Naive B cell (primary cell): ENCODE measurements around the gene PSMG1. TPM values are rescaled to one million over a fixed set of nuclear protein-coding genes. Genes with fewer than 3 reads are reported as not detected.
A peak's percentile ranks its signal among the peaks of the same experiment; 100 is the strongest.
"Not testable (repeated sequence)": the region's sequence is repeated elsewhere in the genome, so short reads cannot be mapped to it uniquely, and the experiment has no call there.

Source experiments
- ATAC-seq, 2 donors: fragments of 150-1000 bp; cut with Tn5 transposase; 2 replicates each; pipeline ENCODE4 v1.10.0; 2021; ENCODE audit warnings: low read depth in 2 of 2, mild to moderate bottlenecking in 2 of 2, moderate library complexity in 2 of 2
- DNase-seq: peaks from one replicate; pipeline ENCODE4 v3.0.0; 2022
- H3K27ac Mint-ChIP-seq, 6 donors: one replicate each; pipeline ENCODE4 v1.8.0; 2020 to 2022; ENCODE audit warnings: mild to moderate bottlenecking in 6 of 6, mixed read lengths in 6 of 6, moderate library complexity in 5 of 6, inconsistent platforms in 2 of 6
- H3K27me3 Mint-ChIP-seq, 3 donors: one replicate each; pipeline ENCODE4 v1.8.0; 2021 to 2022; ENCODE audit warnings: mixed read lengths in 3 of 3, mild to moderate bottlenecking in 1 of 3
- H3K36me3 Mint-ChIP-seq, 2 donors: one replicate each; pipeline ENCODE4 v1.8.0; 2020 to 2022; ENCODE audit warnings: mixed read lengths in 2 of 2, inconsistent platforms in 1 of 2, mild to moderate bottlenecking in 1 of 2
- H3K4me1 Mint-ChIP-seq, 3 donors: one replicate each; pipeline ENCODE4 v1.8.0; 2020 to 2022; ENCODE audit warnings: mixed read lengths in 3 of 3, inconsistent platforms in 1 of 3, mild to moderate bottlenecking in 1 of 3, moderate library complexity in 1 of 3
- H3K4me3 Mint-ChIP-seq, 8 donors: one replicate each; pipeline ENCODE4 v1.8.0; 2020 to 2022; ENCODE audit warnings: mild to moderate bottlenecking in 8 of 8, mixed read lengths in 8 of 8, moderate library complexity in 8 of 8, inconsistent platforms in 2 of 8
- H3K9me3 Mint-ChIP-seq, 7 donors: one replicate each; pipeline ENCODE4 v1.8.0; 2020 to 2022; ENCODE audit warnings: mixed read lengths in 7 of 7, mild to moderate bottlenecking in 5 of 7, inconsistent platforms in 2 of 7, moderate library complexity in 1 of 7
- polyA plus RNA-seq, 6 donors: library from polyadenylated mRNA; unstranded; fragments of 300-500 nt; fragmentation: Illumina TruSeq; gene quantifications; one replicate each; pipeline ENCODE4 v1.2.3, GENCODE V29; 2021; ENCODE audit warnings: low read depth in 6 of 6

PSMG1 gene
- polyA plus RNA-seq, 6 donors from 2014 or later = 16.0 to 32.8 (median 27.2) TPM

DNA sequence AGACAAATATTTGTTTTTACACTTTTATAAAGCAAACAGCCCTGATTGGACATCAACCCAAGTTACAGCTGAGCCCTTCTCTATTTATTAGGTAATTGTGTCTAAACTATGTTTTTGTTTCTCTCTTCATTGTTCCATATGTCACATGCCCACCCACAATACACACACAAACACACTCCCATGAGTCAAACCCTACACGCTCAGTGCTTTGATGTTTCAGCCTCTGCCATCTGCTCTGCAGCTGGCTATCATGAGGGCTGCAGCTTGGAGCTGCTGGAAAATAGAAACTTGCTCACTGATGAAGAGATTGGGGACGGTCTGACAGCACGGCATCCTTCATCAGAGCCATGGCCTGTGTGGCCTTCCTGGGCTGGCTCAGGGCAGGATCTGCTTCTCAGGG is 41.7 kb downstream of the PSMG1 start:
- Mint-ChIP-seq H3K27ac (no peak overlapping the region), H3K4me3 (no peak overlapping the region), H3K9me3 (peaks cover 0 to 14% (median 4%) of the 10 kb centered on the region in 7 donors), H3K4me1 (no peaks in the 10 kb centered on the region), H3K36me3 (peaks cover 0 to 4% of the 10 kb centered on the region in 2 donors), H3K27me3 (no peaks in the 10 kb centered on the region)
- ATAC-seq (no peak), DNase-seq (no peak)

- no peaks in the 10 kb centered on the region for H3K4me1 Mint-ChIP-seq
- no peak overlapping the region for H3K4me3 Mint-ChIP-seq
- H3K9me3 Mint-ChIP-seq = no peaks in the 10 kb centered on the region
- H3K27ac Mint-ChIP-seq = peak overlapping the region in 1 of 6 donors; percentile 13
- ATAC-seq = no peak
- H3K27me3 Mint-ChIP-seq = no peaks in the 10 kb centered on the region
- H3K36me3 Mint-ChIP-seq = no peaks in the 10 kb centered on the region
- no peak for DNase-seq
Observed at GRCh38 chr21:39137248-39138178, 45.7 kb downstream of the PSMG1 start.

DNA sequence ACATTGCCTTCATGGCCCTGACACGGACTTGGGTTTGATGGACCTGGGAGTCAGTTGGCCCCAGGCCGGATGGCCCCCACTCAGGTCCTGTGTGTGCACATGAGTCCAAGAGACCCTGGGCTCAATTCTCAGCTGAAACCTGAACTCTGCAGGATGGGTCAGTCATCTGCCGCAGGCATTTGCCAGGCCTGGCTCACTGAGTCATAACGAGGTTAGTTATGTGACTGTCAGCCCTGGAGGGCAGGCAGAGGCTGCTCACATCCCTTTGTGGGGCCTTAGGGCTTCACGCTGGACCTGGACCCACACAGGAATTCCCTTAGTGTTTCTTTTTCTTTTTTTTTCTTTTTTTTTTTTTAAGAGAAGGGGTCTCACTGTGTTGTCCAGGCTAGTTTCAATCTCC is 46.5 kb downstream of the PSMG1 start:
- no peaks in the 10 kb centered on the region for H3K36me3 Mint-ChIP-seq
- H3K9me3 Mint-ChIP-seq = no peaks in the 10 kb centered on the region
- no peak overlapping the region for H3K27ac Mint-ChIP-seq
- DNase-seq (no peak), ATAC-seq (no peak)
- no peak overlapping the region for H3K4me3 Mint-ChIP-seq
- H3K4me1 Mint-ChIP-seq = no peaks in the 10 kb centered on the region
- H3K27me3 Mint-ChIP-seq = no peaks in the 10 kb centered on the region

DNA sequence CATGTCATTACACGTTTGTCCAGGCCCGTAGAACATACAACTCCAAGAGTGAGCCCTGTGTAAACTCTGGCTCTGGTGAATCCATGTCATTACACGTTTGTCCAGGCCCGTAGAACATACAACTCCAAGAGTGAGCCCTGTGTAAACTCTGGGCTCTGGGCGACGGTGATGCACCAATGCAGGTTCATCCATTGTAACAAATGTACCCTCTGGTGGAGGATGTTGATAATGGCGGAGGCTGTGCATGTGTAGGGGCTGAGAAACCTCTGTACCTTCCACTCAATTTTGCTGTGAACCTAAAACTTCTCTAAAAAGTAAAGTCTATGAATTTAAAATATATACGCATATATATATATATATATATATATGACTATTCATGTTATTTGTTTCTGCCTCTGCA is 47.1 kb downstream of the PSMG1 start:
- H3K27ac Mint-ChIP-seq, DNase-seq, H3K27me3 Mint-ChIP-seq, H3K9me3 Mint-ChIP-seq, H3K4me1 Mint-ChIP-seq, H3K36me3 Mint-ChIP-seq, H3K4me3 Mint-ChIP-seq: not testable (repeated sequence)
- ATAC-seq = peak in 1 of 2 donors; percentile 39

DNA sequence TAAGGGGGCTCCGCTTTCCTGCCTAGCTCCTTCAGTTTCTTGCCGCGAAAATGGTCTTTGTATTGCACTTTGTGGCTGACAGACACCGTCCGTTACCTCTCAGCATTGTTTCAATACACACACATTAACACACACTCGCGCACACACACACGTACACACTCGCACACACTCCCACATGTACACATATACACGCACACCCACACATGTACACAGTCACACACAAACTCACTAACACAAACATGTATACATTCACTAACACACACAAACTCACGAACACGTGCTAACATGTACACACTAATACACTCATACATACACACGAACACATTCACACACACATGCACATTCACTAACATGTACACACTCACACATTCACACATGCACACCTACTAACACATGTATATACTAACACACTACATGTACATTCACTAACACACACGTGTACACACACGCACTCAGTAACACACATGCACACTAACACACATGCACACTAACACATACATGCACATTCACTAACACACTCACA is 48.9 kb downstream of the PSMG1 start:
- ATAC-seq (no peak), DNase-seq (no peak)
- no peak overlapping the region for H3K27ac Mint-ChIP-seq
- H3K4me1 Mint-ChIP-seq = no peaks in the 10 kb centered on the region
- peaks cover 0 to 10% (median 0%) of the 10 kb centered on the region in 7 donors for H3K9me3 Mint-ChIP-seq
- no peak overlapping the region for H3K4me3 Mint-ChIP-seq
- H3K36me3 Mint-ChIP-seq = no peaks in the 10 kb centered on the region
- no peaks in the 10 kb centered on the region for H3K27me3 Mint-ChIP-seq

DNA sequence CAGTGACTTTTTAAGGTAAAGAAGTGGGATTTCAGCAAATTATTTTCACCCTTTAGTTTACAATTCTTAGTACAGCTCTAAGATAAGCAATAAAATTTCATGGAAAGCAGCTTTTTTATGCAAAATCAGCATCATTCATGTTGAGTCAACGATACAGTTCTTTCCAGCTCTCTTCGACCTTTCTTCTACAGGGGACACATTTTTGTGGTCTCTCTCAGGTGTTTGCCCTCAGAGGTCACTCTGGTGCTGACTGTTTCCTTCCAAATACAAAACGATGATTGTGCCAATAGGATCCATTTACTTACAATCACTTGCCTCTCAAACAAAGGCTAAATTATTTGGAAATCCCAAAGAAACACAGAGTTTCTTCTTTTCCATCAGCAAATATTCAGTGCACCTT is 51.0 kb downstream of the PSMG1 start:
- H3K36me3 Mint-ChIP-seq = no peaks in the 10 kb centered on the region
- ATAC-seq (no peak), DNase-seq (no peak)
- no peaks in the 10 kb centered on the region for H3K4me1 Mint-ChIP-seq
- no peak overlapping the region for H3K4me3 Mint-ChIP-seq
- peaks cover 0 to 10% (median 0%) of the 10 kb centered on the region in 7 donors for H3K9me3 Mint-ChIP-seq
- no peak overlapping the region for H3K27ac Mint-ChIP-seq
- no peaks in the 10 kb centered on the region for H3K27me3 Mint-ChIP-seq

DNA sequence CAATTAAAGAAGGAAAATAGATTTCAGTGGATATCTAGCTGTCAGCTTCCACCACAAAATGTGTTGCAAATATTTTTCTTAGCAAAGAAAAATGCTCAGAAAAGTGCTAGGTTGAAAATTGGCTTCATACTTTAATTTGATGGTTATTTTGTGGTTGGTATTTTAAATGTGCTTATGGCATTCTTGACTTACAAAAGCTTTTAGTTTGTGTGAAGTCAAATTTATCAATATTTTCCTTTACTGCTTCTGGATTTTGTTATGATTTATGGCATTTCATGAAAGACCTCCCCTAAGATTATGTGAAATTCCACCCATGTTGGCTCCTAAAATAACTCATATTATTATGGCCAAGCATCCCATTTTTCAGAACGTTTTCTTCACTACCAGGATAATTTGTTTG is 51.5 kb downstream of the PSMG1 start:
- H3K9me3 Mint-ChIP-seq = peaks cover 0 to 10% (median 0%) of the 10 kb centered on the region in 7 donors

GRCh38 chr21:39127506-39127905 is 55.7 kb downstream of the PSMG1 start:
- ATAC-seq (no peak), DNase-seq (no peak)
- Mint-ChIP-seq H3K4me3 (no peak overlapping the region), H3K36me3 (peaks cover 0 to under 1% of the 10 kb centered on the region in 2 donors), H3K4me1 (peaks cover 0 to 5% (median 0%) of the 10 kb centered on the region in 3 donors), H3K27ac (no peak overlapping the region), H3K27me3 (no peaks in the 10 kb centered on the region), H3K9me3 (peaks cover 0 to 20% (median 9%) of the 10 kb centered on the region in 7 donors)

More for the DNA sequence above, 51.5 kb downstream of the PSMG1 start:
- ATAC-seq (no peak), DNase-seq (no peak)
- H3K4me1 Mint-ChIP-seq = no peaks in the 10 kb centered on the region
- no peak overlapping the region for H3K4me3 Mint-ChIP-seq
- H3K27ac Mint-ChIP-seq = no peak overlapping the region
- no peaks in the 10 kb centered on the region for H3K36me3 Mint-ChIP-seq
- no peaks in the 10 kb centered on the region for H3K27me3 Mint-ChIP-seq

GRCh38 chr21:39126486-39126806 is 56.8 kb downstream of the PSMG1 start:
- H3K36me3 Mint-ChIP-seq = peaks cover 6 to 9% of the 10 kb centered on the region in 2 donors
- no peak for ATAC-seq
- no peak overlapping the region for H3K4me3 Mint-ChIP-seq

DNA sequence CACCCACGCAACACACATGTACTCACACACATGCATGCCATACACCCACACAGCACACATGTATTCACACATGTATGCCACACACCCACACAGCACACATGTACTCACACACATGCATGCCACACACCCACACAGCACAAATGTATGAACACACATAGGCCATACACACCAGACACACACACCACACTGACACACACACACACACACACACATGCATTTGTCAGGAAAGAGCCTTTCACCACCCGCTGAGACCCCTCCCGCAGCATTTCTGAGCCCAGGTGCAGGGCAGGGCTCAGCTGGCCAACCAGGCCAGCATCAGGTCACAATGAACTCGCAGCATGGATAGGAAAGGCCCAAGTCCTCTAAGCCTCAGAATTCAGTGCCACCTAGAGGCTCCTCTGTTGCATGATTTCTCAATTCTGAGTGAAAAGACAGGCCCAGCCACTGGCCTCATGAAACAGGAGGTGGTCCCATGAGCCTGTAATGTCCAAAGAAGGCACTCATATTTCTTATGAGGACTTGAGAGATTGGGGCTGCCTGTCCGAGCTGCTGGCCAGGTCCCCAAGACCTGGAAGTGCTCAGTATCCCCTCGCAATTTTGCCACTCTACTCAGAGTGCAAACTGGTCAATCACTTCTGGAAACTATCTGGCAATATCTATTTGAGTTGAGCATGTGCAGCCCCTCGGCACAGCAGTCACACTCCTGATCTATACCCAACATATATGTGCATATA is 57.3 kb downstream of the PSMG1 start:
- Mint-ChIP-seq H3K36me3 (peaks cover 6 to 9% of the 10 kb centered on the region in 2 donors), H3K4me1 (peaks cover 0 to 5% (median 0%) of the 10 kb centered on the region in 3 donors), H3K27ac (peak overlapping the region in 2 of 6 donors; percentile 28 to 77), H3K4me3 (no peak overlapping the region), H3K27me3 (peaks cover 0 to 5% (median 0%) of the 10 kb centered on the region in 3 donors), H3K9me3 (peaks cover 4 to 23% (median 13%) of the 10 kb centered on the region in 7 donors)
- ATAC-seq (no peak), DNase-seq (no peak)

More at GRCh38 chr21:39126486-39126806, 56.8 kb downstream of the PSMG1 start:
- Mint-ChIP-seq H3K9me3 (peaks cover 4 to 28% (median 13%) of the 10 kb centered on the region in 7 donors), H3K4me1 (peaks cover 0 to 5% (median 0%) of the 10 kb centered on the region in 3 donors), H3K27ac (no peak overlapping the region), H3K27me3 (peaks cover 0 to 5% (median 0%) of the 10 kb centered on the region in 3 donors)
- no peak for DNase-seq

Other genes with a start within 250 kb of the PSMG1 start
- gene BRWD1, start 130.2 kb upstream of the PSMG1 start, polyA plus RNA-seq = 10 to 100 TPM; 31.1 to 49.8 (median 44.1) TPM
- 100 to 1,000 TPM; 259 to 458 (median 306) TPM for gene HMGN1, start 165.6 kb upstream of the PSMG1 start, polyA plus RNA-seq